ENCODE data around the gene SCAMP2.

SCAMP2 gene

GRCh38 chr15:74815961-74816360 lies 57.2 kb downstream of the SCAMP2 start:
- no peak for DNase-seq

GRCh38 chr15:74815121-74815934 lies 57.8 kb downstream of the SCAMP2 start:
- no peak for DNase-seq

- no peak for DNase-seq
Observed at GRCh38 chr15:74812533-74812932, 60.6 kb downstream of the SCAMP2 start, which contains the start of gene LMAN1L. Gene LMAN1L, plus strand, starts transcription at chr15:74812835. Its CDS starts 20 bp downstream, at chr15:74812855.

GRCh38 chr15:74809956-74810355 lies 63.2 kb downstream of the SCAMP2 start:
- no peak for DNase-seq

GRCh38 chr15:74809242-74809641 lies 63.9 kb downstream of the SCAMP2 start:
- no peak for DNase-seq

GRCh38 chr15:74808840-74809229 lies 64.3 kb downstream of the SCAMP2 start:
- no peak for DNase-seq

- no peak for DNase-seq
Observed at GRCh38 chr15:74808078-74808839, 64.9 kb downstream of the SCAMP2 start.

- no peak for DNase-seq
Observed at GRCh38 chr15:74807282-74807681, 65.9 kb downstream of the SCAMP2 start.

- no peak for DNase-seq
Observed at GRCh38 chr15:74804935-74805334, 68.2 kb downstream of the SCAMP2 start.

GRCh38 chr15:74802862-74803447 lies 70.2 kb downstream of the SCAMP2 start:
- no peak for DNase-seq

GRCh38 chr15:74802290-74802689 lies 70.9 kb downstream of the SCAMP2 start:
- DNase-seq, result no peak

- no peak for DNase-seq
Observed at GRCh38 chr15:74801311-74801997, 71.7 kb downstream of the SCAMP2 start.

- no peak for DNase-seq
Observed at GRCh38 chr15:74800559-74801094, 72.5 kb downstream of the SCAMP2 start.

GRCh38 chr15:74799856-74800558 lies 73.2 kb downstream of the SCAMP2 start:
- peak; percentile 50 for DNase-seq

GRCh38 chr15:74799255-74799855 lies 73.8 kb downstream of the SCAMP2 start:
- no peak for DNase-seq

- DNase-seq, result no peak
Observed at GRCh38 chr15:74798388-74799254, 74.5 kb downstream of the SCAMP2 start.

GRCh38 chr15:74795966-74796625 lies 77.1 kb downstream of the SCAMP2 start:
- no peak for DNase-seq

GRCh38 chr15:74794970-74795349 lies 78.2 kb downstream of the SCAMP2 start:
- no peak for DNase-seq

GRCh38 chr15:74794248-74794969 lies 78.8 kb downstream of the SCAMP2 start:
- DNase-seq, result no peak

Measured in DMS153 (cell line).